Tibial artery (tissue), 4 donors: ENCODE data around the gene NPAS3.

Source experiments
- DNase-seq, 2 donors: peaks; one replicate each; pipeline ENCODE4 v3.0.0-alpha.2; 2019
- H3K27ac ChIP-seq, 2 donors: fragments of 200-600 bp; sonication (generic) in 1 of 2; 1 replicate in 1 of 2; 2 replicates in 1 of 2; pipeline ENCODE4 v1.5.1; 2018 to 2019; ENCODE audit warnings: mild to moderate bottlenecking in 1 of 2
- H3K27me3 ChIP-seq, 2 donors: fragments of 200-600 bp; sonication (generic) in 1 of 2; one replicate each; pipeline versions ENCODE4 v1.5.1 to v1.6.0; 2016 to 2019
- H3K36me3 ChIP-seq, 3 donors: fragments of 200-600 bp; sonication (generic) in 2 of 3; one replicate each; pipeline ENCODE4 v1.5.1; 2016 to 2019; ENCODE audit warnings: mild to moderate bottlenecking in 2 of 3
- H3K4me1 ChIP-seq, 4 donors: fragments of 200-600 bp; sonication (generic) in 2 of 4; 1 replicate in 3 of 4; 2 replicates in 1 of 4; pipeline ENCODE4 v1.5.1; 2016 to 2019
- H3K4me3 ChIP-seq, 2 donors: fragments of 200-600 bp; sonication (generic) in 1 of 2; 1 replicate in 1 of 2; 2 replicates in 1 of 2; pipeline ENCODE4 v1.5.1; 2018 to 2019; ENCODE audit warnings: mild to moderate bottlenecking in 2 of 2
- H3K9me3 ChIP-seq, 3 donors: fragments of 200-600 bp; sonication (generic) in 1 of 3; one replicate each; pipeline ENCODE4 v1.5.1; 2016 to 2019
- intact Hi-C: fragments of 100-400 bp; cut with DNase I; formaldehyde crosslinking; loops from one replicate; pipeline ENCODE4 v1.15.0; 2023; ENCODE audit warnings: low total_unique reads
- TF ChIP-seq, protein P1 (sequence below), 2 experiments: fragments of 200-600 bp in 1 of 2; fragments of 450-650 bp in 1 of 2; IDR thresholded peaks; one replicate each; pipeline ENCODE4 v1.5.1; 2017 to 2019; ENCODE audit warnings: antibody characterized with exemption in 2 of 2, mild to moderate bottlenecking in 1 of 2, moderate library complexity in 1 of 2

Gene NPAS3

DNA sequence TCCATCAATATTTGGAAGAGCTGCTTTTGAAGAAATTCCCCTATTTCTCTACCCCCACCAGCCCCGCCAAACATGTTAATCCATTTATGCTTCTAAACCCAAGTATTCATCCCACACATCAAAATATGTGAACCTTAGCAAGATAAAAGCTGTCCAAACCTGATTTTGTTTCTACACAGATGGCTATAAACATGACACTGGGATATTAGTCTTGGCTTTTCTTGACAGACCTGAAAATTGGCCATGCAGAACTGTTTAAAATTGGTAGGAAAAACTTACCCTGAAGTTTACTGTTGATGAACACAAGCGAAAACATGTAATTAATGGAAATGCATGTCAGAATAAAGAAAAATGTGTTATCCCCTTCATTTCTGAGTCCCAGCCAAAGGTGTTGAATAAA lies 642.2 kb downstream of the NPAS3 start:
- Histone ChIP-seq H3K4me1 (no peaks in the 10 kb centered on the region), H3K27ac (no peak overlapping the region), H3K4me3 (no peak overlapping the region), H3K9me3 (no peaks in the 10 kb centered on the region), H3K27me3 (no peaks in the 10 kb centered on the region), H3K36me3 (no peaks in the 10 kb centered on the region)
- TF ChIP-seq, protein P1, sequence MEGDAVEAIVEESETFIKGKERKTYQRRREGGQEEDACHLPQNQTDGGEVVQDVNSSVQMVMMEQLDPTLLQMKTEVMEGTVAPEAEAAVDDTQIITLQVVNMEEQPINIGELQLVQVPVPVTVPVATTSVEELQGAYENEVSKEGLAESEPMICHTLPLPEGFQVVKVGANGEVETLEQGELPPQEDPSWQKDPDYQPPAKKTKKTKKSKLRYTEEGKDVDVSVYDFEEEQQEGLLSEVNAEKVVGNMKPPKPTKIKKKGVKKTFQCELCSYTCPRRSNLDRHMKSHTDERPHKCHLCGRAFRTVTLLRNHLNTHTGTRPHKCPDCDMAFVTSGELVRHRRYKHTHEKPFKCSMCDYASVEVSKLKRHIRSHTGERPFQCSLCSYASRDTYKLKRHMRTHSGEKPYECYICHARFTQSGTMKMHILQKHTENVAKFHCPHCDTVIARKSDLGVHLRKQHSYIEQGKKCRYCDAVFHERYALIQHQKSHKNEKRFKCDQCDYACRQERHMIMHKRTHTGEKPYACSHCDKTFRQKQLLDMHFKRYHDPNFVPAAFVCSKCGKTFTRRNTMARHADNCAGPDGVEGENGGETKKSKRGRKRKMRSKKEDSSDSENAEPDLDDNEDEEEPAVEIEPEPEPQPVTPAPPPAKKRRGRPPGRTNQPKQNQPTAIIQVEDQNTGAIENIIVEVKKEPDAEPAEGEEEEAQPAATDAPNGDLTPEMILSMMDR (IDR thresholded peaks at IDR 0.05) = no peak
- no peak for DNase-seq
- intact Hi-C loops = no loop called here

DNA sequence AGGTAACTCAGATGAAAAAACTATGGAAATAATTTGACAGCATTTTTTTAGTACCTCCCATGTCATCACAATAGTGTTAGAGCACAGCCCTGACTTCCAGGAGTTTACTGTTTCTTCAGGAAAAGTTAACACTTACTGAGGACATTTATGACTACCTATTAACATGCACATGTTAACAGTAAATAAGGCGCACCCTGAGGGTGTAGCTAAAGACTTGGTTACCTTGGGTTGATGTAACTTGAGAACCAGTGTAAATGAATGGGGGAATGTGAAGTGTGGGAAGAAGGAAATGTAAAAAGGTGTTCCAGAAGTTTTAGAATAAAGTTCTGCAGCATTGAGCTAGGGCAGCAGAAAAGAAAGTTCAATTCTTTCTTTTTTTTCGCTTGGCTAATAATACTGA lies 646.0 kb downstream of the NPAS3 start:
- intact Hi-C loops = no loop called here
- H3K9me3 ChIP-seq = no peaks in the 10 kb centered on the region
- no peaks in the 10 kb centered on the region for H3K4me1 ChIP-seq
- no peak overlapping the region for H3K4me3 ChIP-seq
- TF ChIP-seq, protein P1 (IDR thresholded peaks at IDR 0.05) = no peak
- no peak overlapping the region for H3K27ac ChIP-seq
- no peaks in the 10 kb centered on the region for H3K36me3 ChIP-seq
- no peak for DNase-seq
- no peaks in the 10 kb centered on the region for H3K27me3 ChIP-seq

DNA sequence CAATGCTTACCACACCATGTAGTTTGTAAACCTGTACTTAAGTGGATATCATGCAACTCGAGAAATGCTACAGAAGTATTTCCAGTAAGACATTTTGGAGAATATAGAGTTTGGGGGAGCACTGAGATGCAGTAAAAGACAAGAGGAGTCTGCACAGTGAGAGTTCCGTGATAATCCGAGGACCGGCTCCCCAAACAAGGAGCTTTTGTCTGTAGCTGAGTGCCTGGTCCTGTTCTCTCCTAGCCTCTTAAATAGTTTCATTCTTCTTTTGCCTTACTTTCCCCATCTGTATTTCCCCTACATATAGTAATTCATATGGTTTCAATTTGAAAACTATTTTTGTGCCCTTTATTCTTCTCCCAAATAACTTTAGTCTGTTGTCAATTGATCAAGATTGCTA lies 648.1 kb downstream of the NPAS3 start:
- no peaks in the 10 kb centered on the region for H3K9me3 ChIP-seq
- intact Hi-C loops = no loop called here

DNA sequence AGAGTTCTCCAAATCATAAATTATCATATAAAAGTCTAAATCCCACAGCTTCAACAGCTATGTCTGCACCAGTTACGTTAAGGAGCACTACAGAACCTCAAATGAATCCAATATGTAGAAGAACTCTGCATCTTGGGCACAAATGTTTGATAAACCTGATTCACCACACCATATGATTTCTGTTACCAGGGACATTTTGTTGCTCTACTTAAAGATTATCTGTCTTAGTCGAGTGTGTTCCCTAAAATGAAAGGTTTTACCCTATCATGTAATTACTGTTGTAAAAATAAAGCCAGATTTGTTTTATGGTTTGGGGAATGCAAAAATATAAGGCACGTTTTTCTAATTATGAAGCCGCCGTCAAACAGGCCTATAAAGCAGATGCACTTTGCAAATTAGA lies 649.1 kb downstream of the NPAS3 start:
- Histone ChIP-seq H3K36me3 (no peaks in the 10 kb centered on the region), H3K9me3 (no peaks in the 10 kb centered on the region), H3K4me1 (no peaks in the 10 kb centered on the region), H3K27ac (no peak overlapping the region), H3K27me3 (no peaks in the 10 kb centered on the region), H3K4me3 (no peak overlapping the region)
- no peak for DNase-seq
- intact Hi-C loops = no loop called here
- TF ChIP-seq, protein P1 (IDR thresholded peaks at IDR 0.05) = no peak

More for the DNA sequence above, 648.1 kb downstream of the NPAS3 start:
- no peak for DNase-seq
- Histone ChIP-seq H3K4me1 (no peaks in the 10 kb centered on the region), H3K4me3 (no peak overlapping the region), H3K27ac (no peak overlapping the region), H3K36me3 (no peaks in the 10 kb centered on the region), H3K27me3 (no peaks in the 10 kb centered on the region)
- TF ChIP-seq, protein P1 (IDR thresholded peaks at IDR 0.05) = no peak

DNA sequence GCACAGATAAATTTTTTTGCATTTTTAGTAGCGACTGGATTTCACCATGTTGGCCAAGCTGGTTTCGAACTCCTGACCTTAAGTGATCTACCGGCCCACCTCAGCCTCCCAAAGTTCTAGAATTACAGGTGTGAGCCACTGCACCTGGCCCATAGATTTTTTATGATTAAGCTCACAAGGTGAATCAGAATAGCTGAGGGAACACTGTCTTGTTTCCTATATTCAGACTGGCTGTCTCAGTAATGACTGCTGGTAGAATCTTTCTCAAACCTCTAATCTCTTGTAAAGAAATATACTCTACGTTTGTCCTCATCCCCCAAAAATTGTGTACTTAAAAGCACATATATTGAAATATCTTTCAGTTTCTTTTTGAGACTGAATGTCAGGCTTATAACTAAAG lies 650.1 kb downstream of the NPAS3 start:
- no peak for DNase-seq
- no peaks in the 10 kb centered on the region for H3K27me3 ChIP-seq
- TF ChIP-seq, protein P1 (IDR thresholded peaks at IDR 0.05) = no peak
- intact Hi-C loops = no loop called here
- H3K36me3 ChIP-seq = no peaks in the 10 kb centered on the region
- no peaks in the 10 kb centered on the region for H3K4me1 ChIP-seq
- H3K9me3 ChIP-seq = no peaks in the 10 kb centered on the region
- no peak overlapping the region for H3K4me3 ChIP-seq
- H3K27ac ChIP-seq = no peak overlapping the region

DNA sequence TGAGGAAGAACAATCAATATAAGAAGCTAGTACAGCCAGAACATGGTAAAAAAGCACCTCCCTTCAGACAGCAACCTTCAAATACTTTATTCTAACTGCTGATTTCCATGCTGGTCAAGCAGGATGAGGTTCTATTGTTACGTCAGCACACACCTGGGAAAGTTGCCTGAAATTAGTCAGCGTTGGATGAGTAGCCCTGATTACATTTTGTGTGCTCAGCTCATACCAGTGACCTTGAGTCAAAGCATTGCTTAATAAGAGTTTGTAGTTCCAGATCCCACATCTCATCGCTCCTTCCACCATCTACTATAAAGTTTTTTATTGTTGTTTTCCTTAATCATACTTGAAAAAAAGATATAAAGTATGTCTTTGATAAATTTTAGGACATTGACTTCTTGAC lies 650.7 kb downstream of the NPAS3 start:
- no peak overlapping the region for H3K27ac ChIP-seq
- no peak for DNase-seq
- H3K27me3 ChIP-seq = no peaks in the 10 kb centered on the region
- no peaks in the 10 kb centered on the region for H3K36me3 ChIP-seq
- TF ChIP-seq, protein P1 (IDR thresholded peaks at IDR 0.05) = no peak
- intact Hi-C loops = no loop called here
- H3K4me1 ChIP-seq = no peaks in the 10 kb centered on the region
- no peaks in the 10 kb centered on the region for H3K9me3 ChIP-seq
- H3K4me3 ChIP-seq = no peak overlapping the region
